ENCODE data around the gene TSC22D1. TPM values are rescaled to one million over a fixed set of nuclear protein-coding genes. Genes with fewer than 3 reads are reported as not detected.

Gene TSC22D1
- polyA plus RNA-seq, 1 donor (not counting 4 experiments of a cell fraction or from before 2014, with no cell fraction given) = 177 TPM

DNA sequence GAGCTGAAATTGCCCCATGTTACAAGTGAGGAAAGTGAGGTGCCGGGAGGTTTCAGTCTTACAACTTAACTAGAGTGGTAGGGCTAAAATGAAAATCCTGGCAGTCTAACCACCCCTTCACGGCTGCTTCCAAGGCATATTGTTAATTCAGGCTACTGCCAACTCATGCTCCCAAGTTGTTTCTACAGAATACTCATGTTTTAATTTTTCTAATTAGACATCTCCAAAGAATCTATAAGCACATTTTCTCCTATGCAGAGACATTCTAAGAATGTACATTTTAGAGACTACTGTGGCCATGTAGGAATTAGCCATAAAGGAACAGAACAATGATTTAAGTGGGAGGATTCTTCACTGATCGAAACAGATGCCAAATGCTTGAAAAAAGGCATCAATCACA lies 7.0 kb upstream of the TSC22D1 start:
- Histone ChIP-seq H3K4me2 (ENCODE audit: control insufficient read depth, extremely low read depth, insufficient read depth, low read depth, low read length) (no peak overlapping the region), H3K9me1 (ENCODE audit: control insufficient read depth, extremely low read depth, insufficient read depth, low read length) (no peaks in the 10 kb centered on the region), H3K27ac (ENCODE audit: control insufficient read depth, insufficient read depth, low read length) (no peak overlapping the region), H4K20me1 (ENCODE audit: control insufficient read depth, extremely low read depth, insufficient read depth, low read length) (no peaks in the 10 kb centered on the region), H3K4me3 (ENCODE audit: control insufficient read depth in 2 of 3, extremely low read depth in 1 of 3, insufficient read depth in 2 of 3, low read depth in 1 of 3, low read length in 3 of 3) (no peak overlapping the region), H3K4me1 (ENCODE audit: control insufficient read depth, extremely low read depth, insufficient read depth, low read length) (peaks cover 6% of the 10 kb centered on the region), H3K9ac (ENCODE audit: control insufficient read depth, extremely low read depth, insufficient read depth, low read length) (no peak overlapping the region), H2AFZ (ENCODE audit: control insufficient read depth, low read length) (no peak overlapping the region), H3K36me3 (ENCODE audit: control insufficient read depth in 2 of 2, extremely low read depth in 1 of 2, insufficient read depth in 2 of 2, low read length in 2 of 2) (no peaks in the 10 kb centered on the region), H3K79me2 (ENCODE audit: control insufficient read depth, insufficient read depth, low read length) (no peaks in the 10 kb centered on the region), H3K27me3 (ENCODE audit: control insufficient read depth, extremely low read depth, insufficient read depth, low read length) (no peaks in the 10 kb centered on the region), H3K9me3 (ENCODE audit: control insufficient read depth, low read depth, low read length) (no peaks in the 10 kb centered on the region)
- DNase-seq (ENCODE audit: low read depth, low spot score) (no peak), FAIRE-seq (no peak)
- dilution Hi-C loops (cut with MboI; ENCODE audit: extremely low pct_ligation_motif_present, low sequenced_read_pairs) = no loop called here
- TF ChIP-seq, protein P1, sequence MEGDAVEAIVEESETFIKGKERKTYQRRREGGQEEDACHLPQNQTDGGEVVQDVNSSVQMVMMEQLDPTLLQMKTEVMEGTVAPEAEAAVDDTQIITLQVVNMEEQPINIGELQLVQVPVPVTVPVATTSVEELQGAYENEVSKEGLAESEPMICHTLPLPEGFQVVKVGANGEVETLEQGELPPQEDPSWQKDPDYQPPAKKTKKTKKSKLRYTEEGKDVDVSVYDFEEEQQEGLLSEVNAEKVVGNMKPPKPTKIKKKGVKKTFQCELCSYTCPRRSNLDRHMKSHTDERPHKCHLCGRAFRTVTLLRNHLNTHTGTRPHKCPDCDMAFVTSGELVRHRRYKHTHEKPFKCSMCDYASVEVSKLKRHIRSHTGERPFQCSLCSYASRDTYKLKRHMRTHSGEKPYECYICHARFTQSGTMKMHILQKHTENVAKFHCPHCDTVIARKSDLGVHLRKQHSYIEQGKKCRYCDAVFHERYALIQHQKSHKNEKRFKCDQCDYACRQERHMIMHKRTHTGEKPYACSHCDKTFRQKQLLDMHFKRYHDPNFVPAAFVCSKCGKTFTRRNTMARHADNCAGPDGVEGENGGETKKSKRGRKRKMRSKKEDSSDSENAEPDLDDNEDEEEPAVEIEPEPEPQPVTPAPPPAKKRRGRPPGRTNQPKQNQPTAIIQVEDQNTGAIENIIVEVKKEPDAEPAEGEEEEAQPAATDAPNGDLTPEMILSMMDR (optimal IDR thresholded peaks at IDR 0.05 in 1 of 3, IDR thresholded peaks at IDR 0.05 in 1 of 3, conservative IDR thresholded peaks at IDR 0.05 in 1 of 3; ENCODE audit: extremely low read depth in 1 of 3, insufficient read depth in 2 of 3, low read length in 3 of 3) = no peak
- TF ChIP-seq EZH2 (IDR thresholded peaks at IDR 0.05; ENCODE audit: low read length) = no peak

DNA sequence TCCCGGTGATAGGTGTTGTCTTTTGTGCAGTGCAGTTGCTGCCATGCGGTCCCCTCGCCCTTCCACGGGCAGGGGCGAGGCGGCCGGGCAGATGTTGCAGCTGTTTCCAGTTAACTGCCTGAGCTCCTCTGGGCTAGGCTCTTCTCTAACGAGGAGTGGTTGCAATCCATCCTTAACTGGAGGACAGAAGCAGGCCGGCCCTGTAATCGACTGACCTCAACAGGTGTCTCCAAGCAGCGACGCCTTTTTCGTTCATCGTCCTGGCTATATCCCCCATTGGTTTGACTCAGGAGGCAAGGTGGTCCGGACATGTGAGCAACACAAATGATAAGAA lies 1.9 kb upstream of the TSC22D1 start:
- H2AFZ ChIP-seq (ENCODE audit: control insufficient read depth, low read length) = peak overlapping the region; percentile 82
- dilution Hi-C loops (cut with MboI; ENCODE audit: extremely low pct_ligation_motif_present, low sequenced_read_pairs) = no loop called here
- H3K4me2 ChIP-seq (ENCODE audit: control insufficient read depth, extremely low read depth, insufficient read depth, low read depth, low read length) = peak overlapping the region; percentile 91
- H3K4me3 ChIP-seq (ENCODE audit: control insufficient read depth in 2 of 3, extremely low read depth in 1 of 3, insufficient read depth in 2 of 3, low read depth in 1 of 3, low read length in 3 of 3) = peak overlapping the region; percentile 85 to 89 (median 86)
- H3K9me3 ChIP-seq (ENCODE audit: control insufficient read depth, low read depth, low read length) = no peaks in the 10 kb centered on the region
- peaks cover 3% of the 10 kb centered on the region for H3K9me1 ChIP-seq (ENCODE audit: control insufficient read depth, extremely low read depth, insufficient read depth, low read length)
- H3K4me1 ChIP-seq (ENCODE audit: control insufficient read depth, extremely low read depth, insufficient read depth, low read length) = peaks cover 33% of the 10 kb centered on the region
- peak overlapping the region; percentile 91 for H3K9ac ChIP-seq (ENCODE audit: control insufficient read depth, extremely low read depth, insufficient read depth, low read length)
- DNase-seq (ENCODE audit: low read depth, low spot score) (no peak), FAIRE-seq (no peak)
- peaks cover 29% of the 10 kb centered on the region for H3K79me2 ChIP-seq (ENCODE audit: control insufficient read depth, insufficient read depth, low read length)
- peaks cover 1 to 14% of the 10 kb centered on the region in 2 experiments for H3K36me3 ChIP-seq (ENCODE audit: control insufficient read depth in 2 of 2, extremely low read depth in 1 of 2, insufficient read depth in 2 of 2, low read length in 2 of 2)
- peak overlapping the region; percentile 91 for H3K27ac ChIP-seq (ENCODE audit: control insufficient read depth, insufficient read depth, low read length)
- H3K27me3 ChIP-seq (ENCODE audit: control insufficient read depth, extremely low read depth, insufficient read depth, low read length) = no peaks in the 10 kb centered on the region
- no peak for TF ChIP-seq EZH2 (IDR thresholded peaks at IDR 0.05; ENCODE audit: low read length)
- TF ChIP-seq, protein P1 (optimal IDR thresholded peaks at IDR 0.05 in 1 of 3, IDR thresholded peaks at IDR 0.05 in 1 of 3, conservative IDR thresholded peaks at IDR 0.05 in 1 of 3; ENCODE audit: extremely low read depth in 1 of 3, insufficient read depth in 2 of 3, low read length in 3 of 3) = no peak
- peaks cover 2% of the 10 kb centered on the region for H4K20me1 ChIP-seq (ENCODE audit: control insufficient read depth, extremely low read depth, insufficient read depth, low read length)

Measured in keratinocyte (primary cell).